Spleen (tissue), 7 donors: ENCODE data around the gene LBR.

Experiments
- CTCF ChIP-seq, 11 experiments: fragments of 200-600 bp in 7 of 11; fragments of 450-650 bp in 4 of 11; sonication (generic) in 4 of 11; IDR thresholded peaks in 8 of 11; conservative IDR thresholded peaks in 3 of 11; 1 replicate in 7 of 11; 2 replicates in 4 of 11; pipeline versions ENCODE4 v1.4.0 to v1.8.0; 2016 to 2021; ENCODE audit warnings: antibody characterized with exemption in 11 of 11, inconsistent platforms in 4 of 11, mild to moderate bottlenecking in 1 of 11
- POLR2A ChIP-seq, 3 donors: fragments of 450-650 bp; IDR thresholded peaks; one replicate each; pipeline ENCODE4 v1.5.1; 2017; ENCODE audit warnings: antibody characterized with exemption in 3 of 3, mild to moderate bottlenecking in 1 of 3
- donor health status: DM: no; HTN: no; CAD: no; lungs with moderate emphysema.
- donor health status: DM: no; HTN: no; CAD: no.
- donor health status: DM: no; HTN: no; CAD: no.

- TF ChIP-seq CTCF (IDR thresholded peaks at IDR 0.05 in 8 of 11, conservative IDR thresholded peaks at IDR 0.05 in 3 of 11) (no peak), POLR2A (IDR thresholded peaks at IDR 0.05) (no peak)
Observed at GRCh38 chr1:225415967-225416745, 11.7 kb downstream of the LBR start.
